B cell (primary cell): ENCODE data around the gene SEMA6A. TPM values are rescaled to one million over a fixed set of nuclear protein-coding genes. Genes with fewer than 3 reads are reported as not detected.

Source experiments
- ATAC-seq: fragments of 200-7000 bp; cut with Tn5 transposase; one replicate; pipeline ENCODE4 v1.10.0; 2021; ENCODE audit warnings: low read depth, mild to moderate bottlenecking, moderate number of reproducible peaks, moderate library complexity
- CTCF ChIA-PET: fragments of 350-600 bp; sonication (Branson Sonifier 250); formaldehyde crosslinking; loops from one replicate; lab custom pipeline; 2021; ENCODE audit warnings: antibody characterized with exemption, inconsistent platforms; lab: Charles Lee
- POLR2A ChIA-PET: fragments of 350-600 bp; sonication (Branson Sonifier 250); formaldehyde crosslinking; loops from one replicate; lab custom pipeline; 2021; ENCODE audit warnings: antibody characterized with exemption; lab: Charles Lee
- DNase-seq: peaks from one replicate; pipeline ENCODE4 v3.0.0; 2013
- H2AFZ ChIP-seq: 2 replicates; pipeline ENCODE4 v1.6.1; 2012; ENCODE audit warnings: mild to moderate bottlenecking, low read depth, low read length; ENCODE audit not compliant: insufficient read depth, poor library complexity, severe bottlenecking
- H3K27ac ChIP-seq, 2 donors: 1 replicate in 1 of 2; 2 replicates in 1 of 2; pipeline ENCODE4 v1.5.1; 2012 to 2013; ENCODE audit warnings: low read length in 2 of 2, mild to moderate bottlenecking in 2 of 2, moderate library complexity in 1 of 2
- H3K27me3 ChIP-seq, 4 experiments: fragments of 200-600 bp in 1 of 4; sonication (generic) in 1 of 4; replicated peaks in 1 of 4; 1 replicate in 2 of 4; 2 replicates in 2 of 4; pipeline versions ENCODE4 v1.6.1 to v1.7.0; 2013 to 2016; ENCODE audit warnings: low read length in 3 of 4, mild to moderate bottlenecking in 2 of 4, mixed read lengths in 1 of 4, moderate library complexity in 1 of 4; ENCODE audit not compliant: insufficient read depth in 4 of 4, control insufficient read depth in 3 of 4; ENCODE audit errors: control extremely low read depth in 1 of 4
- H3K36me3 ChIP-seq, 2 experiments: replicated peaks in 1 of 2; 1 replicate in 1 of 2; 2 replicates in 1 of 2; pipeline versions ENCODE4 v1.6.1 to v1.7.1; 2013; ENCODE audit warnings: low read length in 1 of 2; ENCODE audit not compliant: insufficient read depth in 2 of 2, control insufficient read depth in 1 of 2; ENCODE audit errors: control extremely low read depth in 1 of 2, extremely low read depth in 1 of 2
- H3K4me1 ChIP-seq, 2 donors: fragments of 200-600 bp in 1 of 2; sonication (generic) in 1 of 2; 1 replicate in 1 of 2; 2 replicates in 1 of 2; pipeline versions ENCODE4 v1.5.1 to v1.6.1; 2013 to 2017; ENCODE audit warnings: low read length in 2 of 2; ENCODE audit not compliant: control insufficient read depth in 2 of 2, insufficient read depth in 2 of 2
- H3K4me2 ChIP-seq: replicated peaks from 2 replicates; pipeline ENCODE3; 2012; ENCODE audit warnings: mild to moderate bottlenecking, low read depth, low read length; ENCODE audit not compliant: poor library complexity, severe bottlenecking
- H3K4me3 ChIP-seq, 5 experiments: fragments of 200-600 bp in 1 of 5; sonication (generic) in 1 of 5; 1 replicate in 3 of 5; 2 replicates in 2 of 5; pipeline versions ENCODE4 v1.5.1 to v1.7.0; 2011 to 2016; ENCODE audit warnings: low read length in 4 of 5, mild to moderate bottlenecking in 4 of 5, low read depth in 2 of 5, control low read depth in 1 of 5, moderate library complexity in 1 of 5; ENCODE audit not compliant: insufficient read depth in 1 of 5; ENCODE audit errors: control extremely low read depth in 1 of 5, extremely low read depth in 1 of 5
- H3K79me2 ChIP-seq: fragments of 200-600 bp; sonication (generic); one replicate; pipeline ENCODE4 v1.6.0; 2016; ENCODE audit warnings: low read length; ENCODE audit not compliant: control insufficient read depth, insufficient read depth
- H3K9ac ChIP-seq: fragments of 200-600 bp; sonication (generic); 2 replicates; pipeline ENCODE4 v1.6.1; 2017; ENCODE audit warnings: mild to moderate bottlenecking, low read length, moderate library complexity
- H3K9me3 ChIP-seq, 3 donors: one replicate each; pipeline versions ENCODE4 v1.6.1 to v1.7.1; 2013; ENCODE audit warnings: low read length in 2 of 3; ENCODE audit not compliant: control insufficient read depth in 2 of 3, insufficient read depth in 1 of 3; ENCODE audit errors: control extremely low read depth in 1 of 3
- H4K20me1 ChIP-seq: 2 replicates; pipeline ENCODE4 v1.6.0; 2012; ENCODE audit warnings: mild to moderate bottlenecking, low read length; ENCODE audit not compliant: insufficient read depth, control insufficient read depth, poor library complexity, severe bottlenecking
- H3K27ac Mint-ChIP-seq: one replicate; pipeline ENCODE4 v1.8.0; 2021; ENCODE audit warnings: mixed read lengths
- H3K27me3 Mint-ChIP-seq: one replicate; pipeline ENCODE4 v1.8.0; 2021; ENCODE audit warnings: mixed read lengths
- H3K4me1 Mint-ChIP-seq: one replicate; pipeline ENCODE4 v1.8.0; 2021; ENCODE audit warnings: mixed read lengths
- H3K4me3 Mint-ChIP-seq: one replicate; pipeline ENCODE4 v1.8.0; 2021; ENCODE audit warnings: mixed read lengths
- H3K9me3 Mint-ChIP-seq: one replicate; pipeline ENCODE4 v1.8.0; 2022; ENCODE audit warnings: mixed read lengths; ENCODE audit not compliant: insufficient read depth
- CTCF ChIP-seq: fragments of 200-600 bp; IDR thresholded peaks from one replicate; pipeline ENCODE4 v1.8.0; 2022; ENCODE audit warnings: antibody characterized with exemption, mild to moderate bottlenecking
- EZH2 ChIP-seq: IDR thresholded peaks from 2 replicates; pipeline ENCODE4 v1.6.1; 2012; ENCODE audit warnings: borderline replicate concordance, low read depth, mild to moderate bottlenecking, moderate library complexity, low read length; ENCODE audit not compliant: insufficient read depth, poor library complexity, severe bottlenecking
- WGBS: methylation state at CpG from one replicate; pipeline ENCODE4 v1.1.5; 2013; ENCODE audit warnings: missing lambda C conversion rate; ENCODE audit not compliant: insufficient coverage; 5-methylcytosine and 5-hydroxymethylcytosine counted together
- intact Hi-C: fragments of 100-400 bp; cut with micrococcal nuclease; formaldehyde crosslinking; loops from one replicate; pipeline ENCODE4 v1.10.0; 2022
- polyA plus RNA-seq: library from polyadenylated mRNA; depleted of rRNA; stranded (reverse); fragments of >200 nt; gene quantifications from 2 replicates; pipeline ENCODE4 v1.2.3, GENCODE V29; 2012
- total RNA-seq, 2 donors: library from RNA; stranded (reverse); fragments of 120-200 nt in 1 of 2; gene quantifications; 1 replicate in 1 of 2; 2 replicates in 1 of 2; pipeline versions ENCODE4 v1.2.3 to v1.2.4, GENCODE V29; 2013 to 2022

The SEMA6A gene
- total and polyA plus RNA-seq, 2 donors (not counting 1 experiment from before 2014, with no cell fraction given), result 0.44 TPM; not detected in 1

DNA sequence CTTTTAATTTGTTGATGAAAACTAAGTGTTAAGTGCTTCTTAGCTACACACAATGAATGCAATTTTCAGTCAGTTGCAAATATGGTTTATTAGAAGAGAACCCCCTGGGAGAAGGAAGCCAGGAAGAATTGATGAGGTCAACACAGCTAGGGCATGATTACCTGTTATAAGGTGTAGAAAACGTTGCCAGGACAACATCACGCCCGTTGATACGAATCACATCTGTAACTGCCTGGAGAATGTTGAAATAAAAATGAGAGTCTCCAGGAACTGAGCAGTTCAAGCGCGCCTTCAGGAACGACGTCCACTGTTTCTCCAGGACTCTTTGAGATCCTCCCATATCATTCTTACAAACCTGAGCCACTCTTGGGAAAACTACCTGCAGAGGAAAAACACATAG lies 88.0 kb downstream of the SEMA6A start:
- no peaks in the 10 kb centered on the region for H3K9me3 Mint-ChIP-seq
- CTCF ChIA-PET, result interaction anchor here (0.6 kb wide), 1 partner anchor 28 kb away, joined by 3 read pairs; no protein-coding TSS in a partner anchor
- H3K79me2 ChIP-seq, result no peaks in the 10 kb centered on the region
- intact Hi-C loops, result no loop called here
- peaks cover 2% of the 10 kb centered on the region for H3K4me1 Mint-ChIP-seq
- no peak overlapping the region for H3K4me2 ChIP-seq
- no peak overlapping the region for H3K27ac ChIP-seq
- no peaks in the 10 kb centered on the region for H3K27me3 Mint-ChIP-seq
- H2AFZ ChIP-seq, result no peak overlapping the region
- WGBS, result 44% methylated on average over 3 of the region's 8 CpGs
- no peak overlapping the region for H3K27ac Mint-ChIP-seq
- H3K36me3 ChIP-seq, result no peaks in the 10 kb centered on the region
- peaks cover 0 to 2% of the 10 kb centered on the region in 2 donors for H3K4me1 ChIP-seq
- no peak overlapping the region for H3K4me3 Mint-ChIP-seq
- no peaks in the 10 kb centered on the region for H4K20me1 ChIP-seq
- DNase-seq (no peak), ATAC-seq (no peak)
- H3K9ac ChIP-seq, result no peak overlapping the region
- POLR2A ChIA-PET, result no interaction called here
- no peaks in the 10 kb centered on the region for H3K9me3 ChIP-seq
- H3K4me3 ChIP-seq, result no peak overlapping the region
- no peaks in the 10 kb centered on the region for H3K27me3 ChIP-seq
- no peak for TF ChIP-seq CTCF
- no peak for TF ChIP-seq EZH2

DNA sequence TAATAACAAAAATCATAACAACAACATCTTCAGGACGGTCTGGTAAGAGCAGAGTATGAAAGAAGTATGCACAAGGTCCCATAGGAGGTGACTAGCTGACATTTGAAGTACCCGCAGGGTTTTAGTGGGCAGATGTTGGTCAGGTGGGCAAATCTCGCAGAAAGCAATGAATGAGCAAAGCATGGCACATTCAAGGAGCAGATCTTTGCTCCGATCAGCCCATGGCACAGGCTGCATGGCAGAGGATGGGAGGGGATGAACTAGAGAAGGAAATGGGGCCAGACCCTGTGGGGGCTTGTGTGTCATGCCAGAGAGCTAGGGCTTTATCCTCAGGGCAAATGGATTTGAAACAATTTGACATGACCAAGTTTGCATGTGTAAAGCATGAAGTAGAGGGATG lies 90.0 kb downstream of the SEMA6A start:
- peaks cover 2% of the 10 kb centered on the region for H3K9me3 Mint-ChIP-seq
- no peak overlapping the region for H3K4me3 Mint-ChIP-seq
- Histone ChIP-seq H3K4me1 (no peaks in the 10 kb centered on the region), H3K27me3 (no peaks in the 10 kb centered on the region), H4K20me1 (no peaks in the 10 kb centered on the region), H3K27ac (no peak overlapping the region), H3K4me3 (no peak overlapping the region), H3K9ac (no peak overlapping the region), H3K9me3 (no peaks in the 10 kb centered on the region), H3K36me3 (peaks cover 0 to 3% of the 10 kb centered on the region in 2 experiments), H3K4me2 (no peak overlapping the region), H3K79me2 (no peaks in the 10 kb centered on the region), H2AFZ (no peak overlapping the region)
- no peak for ATAC-seq
- DNase-seq, result no peak
- H3K27me3 Mint-ChIP-seq, result no peaks in the 10 kb centered on the region
- POLR2A ChIA-PET, result no interaction called here
- no peaks in the 10 kb centered on the region for H3K4me1 Mint-ChIP-seq
- WGBS, result 98% methylated on average over 4 of the region's 4 CpGs
- TF ChIP-seq EZH2 (no peak), CTCF (no peak)
- CTCF ChIA-PET, result no interaction called here
- no peak overlapping the region for H3K27ac Mint-ChIP-seq
- intact Hi-C loops, result no loop called here
